Adrenal gland (tissue), 5 donors: Measurements from ENCODE around the gene FLT1.

ENCODE experiments used
- CTCF ChIP-seq, 6 experiments: fragments of 450-650 bp in 4 of 6; fragments of 200-600 bp in 2 of 6; sonication (generic) in 1 of 6; IDR thresholded peaks; 1 replicate in 5 of 6; 2 replicates in 1 of 6; pipeline versions ENCODE4 v1.5.1 to v1.8.0; 2016 to 2021; ENCODE audit warnings: antibody characterized with exemption in 6 of 6, mild to moderate bottlenecking in 2 of 6, moderate library complexity in 1 of 6
- POLR2A ChIP-seq, 2 donors: fragments of 450-650 bp; IDR thresholded peaks; one replicate each; pipeline ENCODE4 v1.6.1; 2017; ENCODE audit warnings: antibody characterized with exemption in 2 of 2, mild to moderate bottlenecking in 2 of 2, moderate library complexity in 1 of 2
- donor health status: DM: no; HTN: no; CAD: no.

GRCh38 chr13:28458608-28459007 lies 36.3 kb downstream of the FLT1 start:
- no peak for TF ChIP-seq CTCF (IDR thresholded peaks at IDR 0.05)
- TF ChIP-seq POLR2A (IDR thresholded peaks at IDR 0.05): no peak
